HG03442 (cell line): ENCODE results near the gene UNC119.

Experiments used
- ATAC-seq: cut with Tn5 transposase; IDR thresholded peaks from one replicate; pipeline ENCODE4 v1.9.1; 2021; ENCODE audit warnings: mild to moderate bottlenecking, moderate library complexity; ENCODE audit not compliant: unreplicated experiment

The UNC119 gene

GRCh38 chr17:28545141-28545503 is 7.3 kb downstream of the UNC119 start:
- ATAC-seq = no peak

GRCh38 chr17:28544402-28545140 is 7.9 kb downstream of the UNC119 start:
- no peak for ATAC-seq

- ATAC-seq = no peak
These were observed 11.0 kb downstream of the UNC119 start for GRCh38 chr17:28541439-28541838.

GRCh38 chr17:28540231-28540630 is 12.2 kb downstream of the UNC119 start:
- ATAC-seq = no peak

- ATAC-seq = no peak
These were observed 14.0 kb downstream of the UNC119 start for GRCh38 chr17:28538296-28538895.

- no peak for ATAC-seq
These were observed 15.2 kb downstream of the UNC119 start for GRCh38 chr17:28537219-28537610.

GRCh38 chr17:28536532-28537218 is 15.7 kb downstream of the UNC119 start:
- no peak for ATAC-seq

GRCh38 chr17:28534740-28535375 is 17.6 kb downstream of the UNC119 start:
- no peak for ATAC-seq

- no peak for ATAC-seq
These were observed 19.2 kb downstream of the UNC119 start for GRCh38 chr17:28533091-28533807.

GRCh38 chr17:28532050-28532960 is 20.1 kb downstream of the UNC119 start:
- no peak for ATAC-seq

- ATAC-seq = no peak
These were observed 21.5 kb downstream of the UNC119 start for GRCh38 chr17:28530926-28531325.

- ATAC-seq = no peak
These were observed 22.2 kb downstream of the UNC119 start for GRCh38 chr17:28530250-28530649.

- ATAC-seq = no peak
These were observed 23.4 kb downstream of the UNC119 start for GRCh38 chr17:28529013-28529400.

- no peak for ATAC-seq
These were observed 24.0 kb downstream of the UNC119 start for GRCh38 chr17:28528327-28529012.

GRCh38 chr17:28527859-28528258 is 24.6 kb downstream of the UNC119 start:
- ATAC-seq = no peak

GRCh38 chr17:28527181-28527681 is 25.2 kb downstream of the UNC119 start:
- no peak for ATAC-seq

- ATAC-seq = no peak
These were observed 26.0 kb downstream of the UNC119 start for GRCh38 chr17:28526381-28526780.

GRCh38 chr17:28524476-28525424 is 27.7 kb downstream of the UNC119 start:
- no peak for ATAC-seq
